GM12865 (cell line): Measurements from ENCODE around the gene MYADML2.
A peak's percentile ranks its signal among the peaks of the same experiment; 100 is the strongest.

Experiments
- DNase-seq: peaks from one replicate; pipeline ENCODE4 v3.0.0; 2010; ENCODE audit warnings: low read depth
- H3K4me3 ChIP-seq: 2 replicates; pipeline ENCODE4 v1.5.1; 2011; ENCODE audit warnings: mild to moderate bottlenecking, low read depth, low read length, control low read depth
- CTCF ChIP-seq: IDR thresholded peaks from 2 replicates; pipeline ENCODE4 v1.5.1; 2011; ENCODE audit warnings: low read length, control low read depth, low read depth, inconsistent platforms; ENCODE audit not compliant: insufficient read depth; ENCODE audit errors: missing control alignments

Gene MYADML2

DNA sequence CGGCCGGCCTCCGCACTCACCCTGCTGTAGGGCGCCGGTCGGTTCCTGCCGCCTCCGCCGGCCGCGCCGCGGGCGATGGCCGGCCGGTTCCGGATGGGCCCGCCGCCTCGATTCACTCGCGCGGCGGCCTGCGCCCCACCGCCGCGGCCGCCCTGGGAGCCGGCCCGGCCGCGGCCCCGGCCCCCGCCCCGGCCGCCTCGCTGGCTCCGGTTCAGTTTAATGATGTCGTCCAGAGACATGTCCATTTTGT lies 55.8 kb downstream of the MYADML2 start:
- no peak for DNase-seq
- no peak for TF ChIP-seq CTCF
- peak overlapping the region; percentile 60 for H3K4me3 ChIP-seq

DNA sequence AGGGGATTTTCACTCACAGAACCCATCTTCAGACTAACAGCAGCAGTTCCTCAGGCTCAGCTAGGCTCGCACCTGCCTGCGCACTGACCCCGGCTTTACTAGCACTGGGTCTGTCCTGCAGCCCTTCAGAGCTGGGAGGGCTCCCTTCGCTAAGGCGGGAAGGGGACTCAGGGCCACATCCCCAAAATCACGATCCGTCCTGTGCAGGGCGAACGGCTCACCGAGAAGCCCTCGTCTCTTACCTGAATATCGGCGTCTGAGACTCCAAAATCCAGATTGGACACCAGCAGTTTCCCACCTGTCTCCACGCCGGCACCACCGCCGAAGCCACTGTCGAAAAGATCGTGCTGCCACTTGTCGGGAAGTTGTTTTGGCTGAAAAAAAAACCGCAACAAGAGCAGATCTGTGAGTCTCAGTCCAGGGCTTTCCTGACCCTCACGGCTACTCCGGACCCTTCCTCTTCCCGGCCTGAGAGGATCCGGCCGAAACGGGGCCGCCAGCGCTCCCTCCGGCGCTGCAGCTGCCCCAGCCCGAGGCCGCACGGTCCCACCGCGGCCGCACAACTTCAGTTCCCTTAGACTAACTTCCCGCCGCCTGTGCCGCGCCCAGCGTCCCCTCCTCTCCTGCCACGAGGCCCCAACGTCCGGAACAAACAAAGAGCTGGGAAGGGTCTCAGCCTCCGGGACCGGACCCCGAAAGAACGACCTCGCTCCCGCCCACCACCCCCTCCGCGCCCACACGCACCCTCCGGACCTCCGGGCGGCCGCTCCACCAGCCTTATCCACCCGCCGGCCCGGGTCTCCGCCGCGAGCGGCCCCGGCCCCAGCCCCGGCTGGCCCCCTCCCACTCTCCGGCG lies 56.4 kb downstream of the MYADML2 start:
- TF ChIP-seq CTCF, result no peak
- peak; percentile 47 for DNase-seq
- peak overlapping the region; percentile 60 for H3K4me3 ChIP-seq
